Smooth muscle cell (in vitro differentiated cells): ENCODE results near the gene VSIG8. TPM values are rescaled to one million over a fixed set of nuclear protein-coding genes. Genes with fewer than 3 reads are reported as not detected.
"Not testable (repeated sequence)": the region's sequence is repeated elsewhere in the genome, so short reads cannot be mapped to it uniquely, and the experiment has no call there.

Experiments
- DNase-seq: peaks from one replicate; lab custom pipeline; 2025; ENCODE audit not compliant: unreplicated experiment; lab: John Stamatoyannopoulos, UW
- H2AFZ ChIP-seq: fragments of 200-600 bp; sonication (generic); 2 replicates; pipeline ENCODE4 v1.6.0; 2016; ENCODE audit warnings: antibody characterized with exemption, low read depth, mild to moderate bottlenecking
- H3F3A ChIP-seq: fragments of 200-600 bp; sonication (generic); 2 replicates; pipeline ENCODE4 v1.6.0; 2017; ENCODE audit warnings: antibody characterized with exemption, low read depth
- H3K27ac ChIP-seq: fragments of 200-600 bp; sonication (generic); 2 replicates; pipeline ENCODE4 v1.5.1; 2016; ENCODE audit warnings: low read depth, mild to moderate bottlenecking
- H3K27me3 ChIP-seq: fragments of 200-600 bp; sonication (generic); 2 replicates; pipeline ENCODE4 v1.6.1; 2016; ENCODE audit warnings: low read depth, mild to moderate bottlenecking
- H3K36me3 ChIP-seq: fragments of 200-600 bp; sonication (generic); 2 replicates; pipeline ENCODE4 v1.5.1; 2016; ENCODE audit warnings: low read depth
- H3K4me1 ChIP-seq: fragments of 200-600 bp; sonication (generic); 2 replicates; pipeline ENCODE4 v1.5.1; 2016; ENCODE audit warnings: low read depth
- H3K4me2 ChIP-seq: fragments of 200-600 bp; sonication (generic); 2 replicates; pipeline ENCODE4 v1.6.0; 2016; ENCODE audit warnings: mild to moderate bottlenecking
- H3K4me3 ChIP-seq: fragments of 200-600 bp; sonication (generic); 2 replicates; pipeline ENCODE4 v1.5.1; 2016; ENCODE audit warnings: mild to moderate bottlenecking
- H3K79me2 ChIP-seq: fragments of 200-600 bp; sonication (generic); 2 replicates; pipeline ENCODE4 v1.6.0; 2016; ENCODE audit warnings: low read depth, mild to moderate bottlenecking
- H3K9ac ChIP-seq: fragments of 200-600 bp; sonication (generic); 2 replicates; pipeline ENCODE4 v1.6.0; 2016; ENCODE audit warnings: low read depth
- H3K9me3 ChIP-seq: fragments of 200-600 bp; sonication (generic); replicated peaks from 2 replicates; pipeline ENCODE4 v1.5.1; 2016; ENCODE audit warnings: low read depth
- H4K20me1 ChIP-seq: fragments of 200-600 bp; sonication (generic); 2 replicates; pipeline ENCODE4 v1.6.0; 2016; ENCODE audit warnings: low read depth
- WGBS: methylation state at CpG from one replicate; pipeline ENCODE4 v1.1.7; 2016; ENCODE audit warnings: low lambda C conversion rate; 5-methylcytosine and 5-hydroxymethylcytosine counted together
- polyA plus RNA-seq: library from polyadenylated mRNA; unstranded; fragments of >200 nt; fragmentation: Nextera tagmentation; extraction: Ambion mirVana; gene quantifications from 2 replicates; pipeline ENCODE4 v1.2.1, GENCODE V29; 2016
- total RNA-seq: library from RNA; depleted of rRNA; stranded (reverse); fragments of >200 nt; gene quantifications from 2 replicates; pipeline ENCODE4 v1.2.3, GENCODE V29; 2014
- TF ChIP-seq, protein P1 (sequence below): fragments of 200-600 bp; sonication (generic); IDR thresholded peaks from 2 replicates; pipeline ENCODE4 v1.5.1; 2017; ENCODE audit warnings: borderline replicate concordance, mild to moderate bottlenecking, antibody characterized with exemption; ENCODE audit not compliant: insufficient read depth, poor library complexity, severe bottlenecking

The VSIG8 gene
- total and polyA plus RNA-seq, 2 experiments from 2014 or later = 0.29 TPM; not detected in 1

DNA sequence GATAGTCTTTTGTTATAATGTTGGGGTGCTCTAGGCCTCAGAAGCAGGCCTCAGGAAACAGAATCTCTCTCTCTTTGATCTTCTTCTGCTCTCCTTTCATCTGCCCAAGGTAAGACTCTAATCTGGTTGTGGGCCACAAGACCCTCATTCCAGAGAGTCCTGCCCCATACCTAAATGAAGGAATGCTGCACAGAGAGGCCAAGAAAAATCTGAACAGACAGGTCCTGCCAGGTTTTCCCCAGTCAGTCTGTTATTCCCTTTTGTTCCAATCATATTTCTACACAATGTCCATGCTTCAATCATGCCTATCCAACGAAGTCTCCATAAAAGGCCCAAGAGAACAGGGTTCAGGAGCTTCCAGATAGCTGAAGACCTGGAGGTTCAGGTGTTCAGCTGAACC lies 44.5 kb upstream of the VSIG8 start:
- peaks cover 11% of the 10 kb centered on the region for H3F3A ChIP-seq
- no peak overlapping the region for H3K4me3 ChIP-seq
- H3K36me3 ChIP-seq = no peaks in the 10 kb centered on the region
- peaks cover 23% of the 10 kb centered on the region for H3K4me1 ChIP-seq
- no peaks in the 10 kb centered on the region for H3K79me2 ChIP-seq
- DNase-seq = no peak
- H3K27ac ChIP-seq = no peak overlapping the region
- WGBS = 69% methylated on average over 1 of the region's 1 CpG
- no peaks in the 10 kb centered on the region for H3K27me3 ChIP-seq
- H3K4me2 ChIP-seq = no peak overlapping the region
- peaks cover 2% of the 10 kb centered on the region for H3K9me3 ChIP-seq
- no peaks in the 10 kb centered on the region for H4K20me1 ChIP-seq
- no peak overlapping the region for H2AFZ ChIP-seq
- no peak overlapping the region for H3K9ac ChIP-seq
- TF ChIP-seq, protein P1, sequence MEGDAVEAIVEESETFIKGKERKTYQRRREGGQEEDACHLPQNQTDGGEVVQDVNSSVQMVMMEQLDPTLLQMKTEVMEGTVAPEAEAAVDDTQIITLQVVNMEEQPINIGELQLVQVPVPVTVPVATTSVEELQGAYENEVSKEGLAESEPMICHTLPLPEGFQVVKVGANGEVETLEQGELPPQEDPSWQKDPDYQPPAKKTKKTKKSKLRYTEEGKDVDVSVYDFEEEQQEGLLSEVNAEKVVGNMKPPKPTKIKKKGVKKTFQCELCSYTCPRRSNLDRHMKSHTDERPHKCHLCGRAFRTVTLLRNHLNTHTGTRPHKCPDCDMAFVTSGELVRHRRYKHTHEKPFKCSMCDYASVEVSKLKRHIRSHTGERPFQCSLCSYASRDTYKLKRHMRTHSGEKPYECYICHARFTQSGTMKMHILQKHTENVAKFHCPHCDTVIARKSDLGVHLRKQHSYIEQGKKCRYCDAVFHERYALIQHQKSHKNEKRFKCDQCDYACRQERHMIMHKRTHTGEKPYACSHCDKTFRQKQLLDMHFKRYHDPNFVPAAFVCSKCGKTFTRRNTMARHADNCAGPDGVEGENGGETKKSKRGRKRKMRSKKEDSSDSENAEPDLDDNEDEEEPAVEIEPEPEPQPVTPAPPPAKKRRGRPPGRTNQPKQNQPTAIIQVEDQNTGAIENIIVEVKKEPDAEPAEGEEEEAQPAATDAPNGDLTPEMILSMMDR = no peak

DNA sequence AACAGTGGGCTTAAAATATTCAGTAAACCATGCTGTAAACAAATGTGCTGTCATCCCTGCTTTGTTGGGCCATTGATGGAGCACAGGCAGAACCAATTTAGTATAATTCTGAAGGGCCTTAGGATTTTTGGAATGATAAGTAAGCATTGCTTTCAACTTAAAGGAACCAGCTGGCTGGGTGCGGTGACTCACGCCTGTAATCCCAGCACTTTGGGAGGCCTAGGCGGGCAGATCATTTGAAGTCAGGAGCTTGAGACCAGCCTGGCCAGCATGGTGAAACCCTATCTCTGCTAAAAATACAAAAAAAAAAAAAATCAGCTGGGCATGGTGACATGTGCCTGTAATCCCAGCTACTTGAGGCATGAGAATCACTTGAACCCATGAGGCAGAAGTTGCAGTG lies 41.6 kb upstream of the VSIG8 start:
- H4K20me1 ChIP-seq, H3K9me3 ChIP-seq, DNase-seq, H3K27ac ChIP-seq, H3K9ac ChIP-seq, H3K79me2 ChIP-seq, H3K4me1 ChIP-seq, H3K4me3 ChIP-seq, H2AFZ ChIP-seq, H3K36me3 ChIP-seq, H3K4me2 ChIP-seq, H3K27me3 ChIP-seq, H3F3A ChIP-seq: not testable (repeated sequence)
- WGBS = 52% methylated on average over 3 of the region's 3 CpGs

DNA sequence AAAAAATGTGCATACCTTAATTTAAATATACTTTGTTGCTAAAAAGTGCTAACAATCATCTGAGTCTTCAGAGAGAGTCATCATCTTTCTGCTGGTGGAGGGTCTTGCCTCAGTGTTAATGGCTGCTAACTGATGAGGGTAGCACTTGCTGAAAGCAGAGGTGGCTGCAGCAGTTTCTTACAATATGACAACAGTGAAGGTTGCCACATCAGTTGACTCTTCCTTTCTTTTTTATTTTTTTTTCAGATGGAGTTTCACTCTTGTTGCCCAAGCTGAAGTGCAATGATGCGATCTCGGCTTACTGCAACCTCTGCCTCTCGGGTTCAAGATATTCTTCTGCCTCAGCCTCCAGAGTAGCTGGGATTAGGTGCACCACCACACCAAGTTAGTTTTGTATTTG lies 40.1 kb upstream of the VSIG8 start:
- TF ChIP-seq, protein P1 = no peak
- H3K4me2 ChIP-seq = no peak overlapping the region
- H3K79me2 ChIP-seq = no peaks in the 10 kb centered on the region
- no peaks in the 10 kb centered on the region for H3K36me3 ChIP-seq
- H2AFZ ChIP-seq = no peak overlapping the region
- H3F3A ChIP-seq = no peaks in the 10 kb centered on the region
- no peaks in the 10 kb centered on the region for H4K20me1 ChIP-seq
- H3K4me3 ChIP-seq = no peak overlapping the region
- H3K27me3 ChIP-seq = no peaks in the 10 kb centered on the region
- H3K27ac ChIP-seq = no peak overlapping the region
- WGBS = 95% methylated on average over 3 of the region's 3 CpGs
- H3K4me1 ChIP-seq = peaks cover 4% of the 10 kb centered on the region
- peaks cover 2% of the 10 kb centered on the region for H3K9me3 ChIP-seq
- no peak for DNase-seq
- H3K9ac ChIP-seq = no peak overlapping the region

DNA sequence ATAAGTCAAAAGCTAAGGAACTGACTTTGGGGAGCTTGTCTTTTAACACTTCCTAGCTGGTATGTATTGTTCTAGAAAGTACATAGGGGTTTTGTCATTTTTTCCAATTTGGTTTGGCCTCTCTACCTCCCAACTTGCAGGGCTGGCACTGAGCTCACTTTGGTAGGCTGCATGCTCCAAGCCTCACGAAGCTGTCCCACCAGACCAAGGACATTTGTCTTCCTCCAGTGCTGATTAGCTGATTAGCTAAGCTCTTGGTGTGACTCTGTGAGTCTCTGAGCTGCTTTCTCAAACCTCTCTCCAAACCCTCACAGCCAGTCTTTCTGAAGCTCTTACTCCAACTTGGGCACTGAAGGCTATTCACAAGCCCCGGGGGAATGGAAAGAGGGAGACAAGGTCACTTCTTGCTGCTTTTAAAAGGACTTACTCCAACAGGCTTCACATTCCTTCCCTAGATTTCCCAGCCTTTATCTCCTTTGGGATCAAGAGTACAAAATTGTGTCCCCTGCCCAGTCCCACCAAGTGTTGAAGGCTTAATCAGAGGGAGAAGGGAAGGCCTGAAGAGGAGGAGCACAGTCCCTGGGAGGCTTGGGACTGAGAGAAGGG lies 38.4 kb upstream of the VSIG8 start:
- Histone ChIP-seq H3K27ac (peak overlapping the region; percentile 80), H3K4me1 (peaks cover 4% of the 10 kb centered on the region), H3K4me2 (peak overlapping the region; percentile 72), H3K36me3 (no peaks in the 10 kb centered on the region), H4K20me1 (no peaks in the 10 kb centered on the region), H3K9me3 (peaks cover 2% of the 10 kb centered on the region), H3K79me2 (no peaks in the 10 kb centered on the region), H3K4me3 (no peak overlapping the region), H3K9ac (no peak overlapping the region), H3K27me3 (no peaks in the 10 kb centered on the region), H3F3A (peaks cover 7% of the 10 kb centered on the region), H2AFZ (no peak overlapping the region)
- no peak for DNase-seq
- TF ChIP-seq, protein P1 = no peak
- 7% methylated on average over 2 of the region's 2 CpGs for WGBS
